Gastrocnemius medialis (tissue), 4 donors: ENCODE measurements around the gene ICA1L.

ENCODE experiments used
- CTCF ChIP-seq, 5 experiments: fragments of 450-650 bp in 3 of 5; fragments of 200-600 bp in 2 of 5; sonication (generic) in 2 of 5; IDR thresholded peaks in 4 of 5; conservative IDR thresholded peaks in 1 of 5; 1 replicate in 4 of 5; 2 replicates in 1 of 5; pipeline ENCODE4 v1.5.1; 2016 to 2019; ENCODE audit warnings: antibody characterized with exemption in 5 of 5, mild to moderate bottlenecking in 3 of 5, moderate library complexity in 3 of 5
- POLR2A ChIP-seq, 2 donors: fragments of 450-650 bp; IDR thresholded peaks; one replicate each; pipeline ENCODE4 v1.6.1; 2017; ENCODE audit warnings: antibody characterized with exemption in 2 of 2, mild to moderate bottlenecking in 2 of 2, moderate library complexity in 2 of 2

- TF ChIP-seq CTCF (IDR thresholded peaks at IDR 0.05 in 4 of 5, conservative IDR thresholded peaks at IDR 0.05 in 1 of 5) (no peak), POLR2A (IDR thresholded peaks at IDR 0.05) (no peak)
Observed at GRCh38 chr2:202736826-202737225, 134.7 kb downstream of the ICA1L start.
